ENCODE measurements around the gene RAD23A. TPM values are rescaled to one million over a fixed set of nuclear protein-coding genes. Genes with fewer than 3 reads are reported as not detected.

The RAD23A gene
- total RNA-seq, 6 experiments from 2014 or later = 108 to 140 (median 129) TPM

DNA sequence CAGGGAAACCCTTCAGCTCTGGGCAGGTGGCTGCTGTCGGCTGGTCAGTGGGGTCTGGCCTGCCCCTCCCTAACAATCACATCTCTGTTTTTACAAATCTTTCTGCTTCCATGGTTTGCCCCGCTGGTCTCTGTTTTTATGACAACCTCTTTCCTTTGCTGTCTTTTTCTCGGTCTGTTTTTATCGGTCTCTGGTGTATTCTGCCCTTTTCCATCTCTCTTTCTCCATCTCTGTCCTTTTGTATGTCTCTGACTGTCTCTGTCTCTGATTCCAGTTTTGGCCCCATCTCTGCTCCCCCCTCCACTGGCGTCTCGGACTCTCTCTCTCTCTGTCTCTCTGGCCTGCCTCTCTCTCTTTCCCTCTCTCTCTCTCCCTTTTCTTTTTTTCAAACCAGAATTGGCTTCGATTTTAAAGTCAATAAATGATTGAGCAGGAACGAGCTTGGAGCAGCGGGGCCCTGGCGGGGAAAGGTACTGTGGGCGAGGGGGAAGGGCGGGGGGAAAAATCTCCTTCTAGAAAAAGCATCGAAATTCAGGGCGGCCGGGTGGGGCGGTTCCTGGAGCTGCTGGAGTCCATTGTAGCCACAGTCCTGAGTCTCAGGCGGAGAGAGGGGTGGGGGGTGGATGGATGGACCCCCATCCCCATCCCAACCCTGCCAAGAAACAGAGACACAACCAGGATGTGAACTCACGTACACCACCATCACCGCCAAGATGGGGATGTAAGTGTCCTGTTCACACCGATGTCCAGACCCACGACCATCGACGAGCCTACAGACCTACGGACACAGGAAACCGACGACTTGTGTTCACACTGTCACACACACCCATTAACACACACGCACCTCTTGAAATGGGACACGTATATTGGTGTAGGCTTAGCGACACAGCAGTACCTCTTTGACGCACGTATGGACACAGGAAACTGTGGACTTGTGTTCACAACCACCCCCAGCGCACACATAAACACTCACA lies 52.6 kb downstream of the RAD23A start:
- Mint-ChIP-seq H3K9me3 (no peaks in the 10 kb centered on the region), H3K4me3 (peak overlapping the region; percentile 11; the same call in 1 of the 2 replicates), H3K27ac (peak overlapping the region; percentile 9), H3K4me1 (ENCODE audit: low read depth) (peaks cover 14% of the 10 kb centered on the region), H3K36me3 (ENCODE audit: low read depth) (peaks cover 17% of the 10 kb centered on the region), H3K27me3 (ENCODE audit: insufficient read depth) (peaks cover 2% of the 10 kb centered on the region; the same call in 1 of the 2 replicates)
- no peak for DNase-seq
- TF ChIP-seq, protein P1, sequence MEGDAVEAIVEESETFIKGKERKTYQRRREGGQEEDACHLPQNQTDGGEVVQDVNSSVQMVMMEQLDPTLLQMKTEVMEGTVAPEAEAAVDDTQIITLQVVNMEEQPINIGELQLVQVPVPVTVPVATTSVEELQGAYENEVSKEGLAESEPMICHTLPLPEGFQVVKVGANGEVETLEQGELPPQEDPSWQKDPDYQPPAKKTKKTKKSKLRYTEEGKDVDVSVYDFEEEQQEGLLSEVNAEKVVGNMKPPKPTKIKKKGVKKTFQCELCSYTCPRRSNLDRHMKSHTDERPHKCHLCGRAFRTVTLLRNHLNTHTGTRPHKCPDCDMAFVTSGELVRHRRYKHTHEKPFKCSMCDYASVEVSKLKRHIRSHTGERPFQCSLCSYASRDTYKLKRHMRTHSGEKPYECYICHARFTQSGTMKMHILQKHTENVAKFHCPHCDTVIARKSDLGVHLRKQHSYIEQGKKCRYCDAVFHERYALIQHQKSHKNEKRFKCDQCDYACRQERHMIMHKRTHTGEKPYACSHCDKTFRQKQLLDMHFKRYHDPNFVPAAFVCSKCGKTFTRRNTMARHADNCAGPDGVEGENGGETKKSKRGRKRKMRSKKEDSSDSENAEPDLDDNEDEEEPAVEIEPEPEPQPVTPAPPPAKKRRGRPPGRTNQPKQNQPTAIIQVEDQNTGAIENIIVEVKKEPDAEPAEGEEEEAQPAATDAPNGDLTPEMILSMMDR (IDR thresholded peaks at IDR 0.05) = no peak

DNA sequence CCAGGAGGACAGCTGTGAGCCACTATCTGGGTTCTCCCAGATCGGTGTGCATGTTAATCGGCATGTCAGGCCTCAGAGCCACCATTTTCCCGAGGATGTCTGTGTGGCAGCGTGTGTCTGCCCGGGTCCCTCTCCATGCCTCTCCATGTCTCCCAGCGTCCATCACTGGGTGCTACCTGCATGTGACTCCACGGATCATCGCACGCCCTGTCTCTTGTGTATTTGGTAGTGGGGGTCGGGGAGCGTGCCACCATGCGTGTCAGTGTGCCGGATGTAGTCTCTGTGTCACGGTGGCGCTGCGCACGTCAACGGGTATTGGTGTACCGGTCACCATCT lies 55.5 kb downstream of the RAD23A start:
- Mint-ChIP-seq H3K4me1 (ENCODE audit: low read depth) (peaks cover 7% of the 10 kb centered on the region), H3K4me3 (no peak overlapping the region), H3K9me3 (no peaks in the 10 kb centered on the region), H3K27me3 (ENCODE audit: insufficient read depth) (no peaks in the 10 kb centered on the region; the same call in 1 of the 2 replicates), H3K36me3 (ENCODE audit: low read depth) (peaks cover 17% of the 10 kb centered on the region), H3K27ac (no peak overlapping the region)
- no peak for DNase-seq
- TF ChIP-seq, protein P1 (IDR thresholded peaks at IDR 0.05) = no peak

DNA sequence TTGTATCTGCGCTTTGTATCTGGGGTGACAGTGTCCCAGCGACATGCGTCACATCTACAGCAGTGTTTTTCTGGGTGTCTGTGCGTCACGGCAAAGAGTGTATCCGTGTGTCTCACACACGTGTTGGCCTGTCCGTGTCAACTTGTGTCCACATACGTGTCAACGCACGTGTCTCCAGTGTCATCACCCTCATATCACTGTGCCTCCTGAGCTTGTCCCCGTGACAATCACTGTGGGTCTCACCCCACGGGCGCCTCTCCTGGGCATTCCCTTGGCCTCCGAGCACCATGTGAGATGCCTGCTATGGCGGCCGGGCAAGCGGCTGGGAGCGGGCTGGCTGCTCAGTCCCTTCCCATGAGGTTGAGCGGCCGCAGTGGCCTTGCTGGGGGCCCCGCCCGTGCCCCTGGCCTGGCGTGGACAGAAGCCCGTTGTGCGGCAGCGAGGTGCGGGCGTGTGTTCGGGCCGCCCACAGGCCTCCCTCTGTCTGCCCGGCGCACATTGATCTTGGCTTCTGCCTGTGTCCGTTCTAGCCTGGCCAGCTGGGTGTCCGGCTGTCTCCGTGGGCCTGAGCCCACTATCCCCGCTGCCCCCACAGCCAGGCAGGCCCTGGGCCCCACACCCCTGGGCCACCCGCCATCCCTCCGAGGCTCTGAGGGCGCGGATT lies 56.0 kb downstream of the RAD23A start:
- H3K27me3 Mint-ChIP-seq (ENCODE audit: insufficient read depth) = no peaks in the 10 kb centered on the region; the same call in 1 of the 2 replicates
- peaks cover 17% of the 10 kb centered on the region for H3K36me3 Mint-ChIP-seq (ENCODE audit: low read depth)
- no peak for DNase-seq
- H3K27ac Mint-ChIP-seq = no peak overlapping the region
- H3K4me1 Mint-ChIP-seq (ENCODE audit: low read depth) = peaks cover 7% of the 10 kb centered on the region
- H3K9me3 Mint-ChIP-seq = no peaks in the 10 kb centered on the region
- TF ChIP-seq, protein P1 (IDR thresholded peaks at IDR 0.05) = no peak
- H3K4me3 Mint-ChIP-seq = no peak overlapping the region

DNA sequence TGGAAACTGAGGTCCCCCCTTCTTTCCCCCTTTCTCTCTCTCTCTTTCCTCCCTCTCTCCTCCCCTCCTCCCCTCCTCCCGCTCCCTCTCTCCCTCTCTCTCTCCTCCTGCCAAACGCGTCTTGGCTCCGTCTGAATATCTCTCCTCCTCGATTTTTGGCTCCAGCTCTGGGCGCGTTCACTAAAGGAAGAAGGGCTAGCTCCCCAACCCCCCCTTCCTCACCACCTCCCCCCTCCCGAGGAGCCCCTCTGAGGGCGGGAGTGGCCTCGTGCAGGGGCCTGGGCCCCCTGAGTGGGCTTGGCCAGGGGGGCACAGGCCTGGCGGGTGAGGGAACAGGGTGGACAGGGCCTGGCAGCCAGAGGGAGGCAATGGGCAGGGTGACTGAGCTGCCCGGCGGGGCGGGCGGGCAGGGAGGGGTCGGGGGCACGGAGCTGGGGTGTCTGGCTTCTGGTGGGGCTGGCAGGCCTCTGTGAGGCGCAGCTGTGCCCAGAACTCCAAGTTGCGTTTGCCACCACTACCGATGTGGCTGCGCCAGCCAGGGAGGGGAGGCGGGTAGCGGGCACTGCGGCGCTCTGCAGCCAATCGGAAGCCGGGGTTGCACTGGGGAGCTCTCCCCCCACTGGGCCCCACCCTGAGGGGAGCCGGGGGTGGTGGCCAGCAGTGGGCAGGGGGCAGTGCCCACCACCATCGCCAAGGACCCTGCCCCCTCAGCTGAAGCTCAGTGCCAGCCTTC lies 56.7 kb downstream of the RAD23A start:
- peaks cover 17% of the 10 kb centered on the region for H3K36me3 Mint-ChIP-seq (ENCODE audit: low read depth)
- no peaks in the 10 kb centered on the region for H3K9me3 Mint-ChIP-seq
- DNase-seq = no peak
- H3K27ac Mint-ChIP-seq = no peak overlapping the region
- no peaks in the 10 kb centered on the region; the same call in 1 of the 2 replicates for H3K27me3 Mint-ChIP-seq (ENCODE audit: insufficient read depth)
- TF ChIP-seq, protein P1 (IDR thresholded peaks at IDR 0.05) = no peak
- H3K4me3 Mint-ChIP-seq = no peak overlapping the region
- H3K4me1 Mint-ChIP-seq (ENCODE audit: low read depth) = peaks cover 7% of the 10 kb centered on the region

DNA sequence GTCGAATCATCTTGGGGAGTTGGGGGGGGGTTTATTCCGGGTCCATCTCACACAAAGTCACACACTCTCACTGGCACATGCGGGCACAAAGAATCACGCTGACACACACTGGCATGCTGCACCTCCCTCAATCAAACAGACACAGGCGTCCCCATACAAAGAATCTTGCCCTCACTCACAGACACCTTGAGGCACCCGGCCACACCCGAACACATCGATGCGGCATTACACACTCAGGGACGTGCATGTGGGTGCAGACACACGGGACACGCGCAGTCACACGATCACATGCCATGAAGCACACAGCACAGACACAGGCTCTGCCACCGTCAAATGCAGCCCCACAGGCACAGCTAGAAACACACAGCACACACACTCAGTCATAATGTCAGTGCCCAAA lies 57.4 kb downstream of the RAD23A start:
- Mint-ChIP-seq H3K9me3 (no peaks in the 10 kb centered on the region), H3K27me3 (ENCODE audit: insufficient read depth) (no peaks in the 10 kb centered on the region; the same call in 1 of the 2 replicates), H3K4me3 (no peak overlapping the region), H3K4me1 (ENCODE audit: low read depth) (peaks cover 2% of the 10 kb centered on the region), H3K36me3 (ENCODE audit: low read depth) (peaks cover 14% of the 10 kb centered on the region), H3K27ac (no peak overlapping the region)
- TF ChIP-seq, protein P1 (IDR thresholded peaks at IDR 0.05) = no peak
- DNase-seq = no peak

Data from HFFc6 (cell line).